ENCODE measurements around the gene A4GNT. TPM values are rescaled to one million over a fixed set of nuclear protein-coding genes. Genes with fewer than 3 reads are reported as not detected.

A4GNT gene
- polyA plus RNA-seq, 1 donor from 2014 or later, result not detected

DNA sequence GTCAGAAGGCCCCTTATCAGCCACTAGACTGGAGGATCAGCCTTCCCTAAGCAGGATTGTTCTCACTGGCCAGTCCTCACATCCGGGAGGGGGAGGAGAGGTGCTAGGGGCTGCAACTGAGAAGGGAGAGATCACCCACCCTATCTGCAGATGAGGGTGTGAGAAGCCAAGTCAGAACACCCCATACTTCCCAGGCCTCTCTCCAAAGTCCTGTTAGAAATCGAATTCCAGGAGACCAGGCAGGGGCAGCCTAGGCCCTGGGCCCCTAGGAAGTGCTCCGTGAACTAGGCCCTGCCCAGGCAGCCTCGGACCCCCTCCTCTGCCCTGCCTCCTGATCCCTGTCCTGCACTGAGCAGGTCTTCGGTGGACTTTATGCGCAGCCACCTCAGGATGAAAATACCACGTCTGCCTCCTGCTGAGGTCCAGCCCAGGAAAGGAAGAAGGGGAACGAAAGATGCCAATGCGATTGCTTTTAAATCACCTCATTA lies 17.7 kb downstream of the A4GNT start:
- Histone ChIP-seq H3K79me2 (replicated peaks; ENCODE audit: insufficient read depth, low read length) (peaks cover 6% of the 10 kb centered on the region), H3K9me3 (ENCODE audit: low read length) (no peaks in the 10 kb centered on the region), H3K27ac (ENCODE audit: low read length) (no peak overlapping the region), H4K20me1 (ENCODE audit: insufficient read depth) (no peaks in the 10 kb centered on the region), H3K4me3 (ENCODE audit: low read length) (peak overlapping the region; percentile 91), H3K9me2 (ENCODE audit: insufficient read depth, low read length) (no peaks in the 10 kb centered on the region), H2AFZ (ENCODE audit: low read depth, low read length) (no peak overlapping the region), H3K9ac (ENCODE audit: low read length) (peak overlapping the region; percentile 65), H3K27me3 (ENCODE audit: insufficient read depth, low read depth, low read length) (no peaks in the 10 kb centered on the region), H3K4me2 (ENCODE audit: low read length) (peak overlapping the region; percentile 48), H3F3A (ENCODE audit: insufficient read depth, low read length, poor library complexity, severe bottlenecking) (no peaks in the 10 kb centered on the region), H3K36me3 (ENCODE audit: insufficient read depth, low read length) (no peaks in the 10 kb centered on the region)
- TF ChIP-seq SMC3 (conservative IDR thresholded peaks at IDR 0.05; ENCODE audit: poor library complexity) (no peak), TAF1 (IDR thresholded peaks at IDR 0.05; ENCODE audit: low read depth) (no peak), MXI1 (conservative IDR thresholded peaks at IDR 0.05; ENCODE audit: poor library complexity, severe bottlenecking) (no peak), EP300 (conservative IDR thresholded peaks at IDR 0.05; ENCODE audit: poor library complexity, severe bottlenecking) (no peak), EZH2 (IDR thresholded peaks at IDR 0.05; ENCODE audit: borderline replicate concordance, insufficient read depth, low read length, poor library complexity, severe bottlenecking) (no peak), RAD21 (conservative IDR thresholded peaks at IDR 0.05) (no peak), POLR2AphosphoS5 (IDR thresholded peaks at IDR 0.05) (no peak)
- TF ChIP-seq, protein P1, sequence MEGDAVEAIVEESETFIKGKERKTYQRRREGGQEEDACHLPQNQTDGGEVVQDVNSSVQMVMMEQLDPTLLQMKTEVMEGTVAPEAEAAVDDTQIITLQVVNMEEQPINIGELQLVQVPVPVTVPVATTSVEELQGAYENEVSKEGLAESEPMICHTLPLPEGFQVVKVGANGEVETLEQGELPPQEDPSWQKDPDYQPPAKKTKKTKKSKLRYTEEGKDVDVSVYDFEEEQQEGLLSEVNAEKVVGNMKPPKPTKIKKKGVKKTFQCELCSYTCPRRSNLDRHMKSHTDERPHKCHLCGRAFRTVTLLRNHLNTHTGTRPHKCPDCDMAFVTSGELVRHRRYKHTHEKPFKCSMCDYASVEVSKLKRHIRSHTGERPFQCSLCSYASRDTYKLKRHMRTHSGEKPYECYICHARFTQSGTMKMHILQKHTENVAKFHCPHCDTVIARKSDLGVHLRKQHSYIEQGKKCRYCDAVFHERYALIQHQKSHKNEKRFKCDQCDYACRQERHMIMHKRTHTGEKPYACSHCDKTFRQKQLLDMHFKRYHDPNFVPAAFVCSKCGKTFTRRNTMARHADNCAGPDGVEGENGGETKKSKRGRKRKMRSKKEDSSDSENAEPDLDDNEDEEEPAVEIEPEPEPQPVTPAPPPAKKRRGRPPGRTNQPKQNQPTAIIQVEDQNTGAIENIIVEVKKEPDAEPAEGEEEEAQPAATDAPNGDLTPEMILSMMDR (IDR thresholded peaks at IDR 0.05; ENCODE audit: poor library complexity, severe bottlenecking), result no peak
- TF ChIP-seq, protein P2, sequence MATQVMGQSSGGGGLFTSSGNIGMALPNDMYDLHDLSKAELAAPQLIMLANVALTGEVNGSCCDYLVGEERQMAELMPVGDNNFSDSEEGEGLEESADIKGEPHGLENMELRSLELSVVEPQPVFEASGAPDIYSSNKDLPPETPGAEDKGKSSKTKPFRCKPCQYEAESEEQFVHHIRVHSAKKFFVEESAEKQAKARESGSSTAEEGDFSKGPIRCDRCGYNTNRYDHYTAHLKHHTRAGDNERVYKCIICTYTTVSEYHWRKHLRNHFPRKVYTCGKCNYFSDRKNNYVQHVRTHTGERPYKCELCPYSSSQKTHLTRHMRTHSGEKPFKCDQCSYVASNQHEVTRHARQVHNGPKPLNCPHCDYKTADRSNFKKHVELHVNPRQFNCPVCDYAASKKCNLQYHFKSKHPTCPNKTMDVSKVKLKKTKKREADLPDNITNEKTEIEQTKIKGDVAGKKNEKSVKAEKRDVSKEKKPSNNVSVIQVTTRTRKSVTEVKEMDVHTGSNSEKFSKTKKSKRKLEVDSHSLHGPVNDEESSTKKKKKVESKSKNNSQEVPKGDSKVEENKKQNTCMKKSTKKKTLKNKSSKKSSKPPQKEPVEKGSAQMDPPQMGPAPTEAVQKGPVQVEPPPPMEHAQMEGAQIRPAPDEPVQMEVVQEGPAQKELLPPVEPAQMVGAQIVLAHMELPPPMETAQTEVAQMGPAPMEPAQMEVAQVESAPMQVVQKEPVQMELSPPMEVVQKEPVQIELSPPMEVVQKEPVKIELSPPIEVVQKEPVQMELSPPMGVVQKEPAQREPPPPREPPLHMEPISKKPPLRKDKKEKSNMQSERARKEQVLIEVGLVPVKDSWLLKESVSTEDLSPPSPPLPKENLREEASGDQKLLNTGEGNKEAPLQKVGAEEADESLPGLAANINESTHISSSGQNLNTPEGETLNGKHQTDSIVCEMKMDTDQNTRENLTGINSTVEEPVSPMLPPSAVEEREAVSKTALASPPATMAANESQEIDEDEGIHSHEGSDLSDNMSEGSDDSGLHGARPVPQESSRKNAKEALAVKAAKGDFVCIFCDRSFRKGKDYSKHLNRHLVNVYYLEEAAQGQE (IDR thresholded peaks at IDR 0.05; ENCODE audit: borderline replicate concordance), result no peak

DNA sequence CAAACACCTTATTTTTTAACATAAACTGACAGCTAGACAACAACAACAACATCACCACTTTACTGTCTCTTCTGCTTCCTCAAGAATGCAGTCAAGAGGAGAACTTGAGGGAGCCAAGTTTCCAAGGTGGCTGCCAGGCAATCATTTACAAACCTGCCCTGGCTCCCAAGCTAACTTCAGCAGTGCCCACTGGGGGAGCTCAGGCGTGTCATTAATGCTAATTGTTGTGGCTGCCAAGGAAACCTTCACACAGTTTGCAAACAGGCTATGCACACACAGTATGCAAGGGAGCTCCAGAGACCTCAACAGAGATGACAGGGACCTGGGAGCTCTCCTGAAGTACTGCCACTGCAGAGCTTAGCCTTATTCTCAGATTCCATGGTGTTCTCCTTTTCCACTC lies 18.9 kb downstream of the A4GNT start:
- Histone ChIP-seq H3K9me2 (ENCODE audit: insufficient read depth, low read length) (no peaks in the 10 kb centered on the region), H3K36me3 (ENCODE audit: insufficient read depth, low read length) (no peaks in the 10 kb centered on the region), H3K79me2 (replicated peaks; ENCODE audit: insufficient read depth, low read length) (peaks cover 6% of the 10 kb centered on the region), H3F3A (ENCODE audit: insufficient read depth, low read length, poor library complexity, severe bottlenecking) (no peaks in the 10 kb centered on the region), H2AFZ (ENCODE audit: low read depth, low read length) (no peak overlapping the region), H3K4me3 (ENCODE audit: low read length) (no peak overlapping the region), H3K9ac (ENCODE audit: low read length) (no peak overlapping the region), H4K20me1 (ENCODE audit: insufficient read depth) (no peaks in the 10 kb centered on the region), H3K4me2 (ENCODE audit: low read length) (no peak overlapping the region), H3K9me3 (ENCODE audit: low read length) (no peaks in the 10 kb centered on the region), H3K27ac (ENCODE audit: low read length) (no peak overlapping the region), H3K27me3 (ENCODE audit: insufficient read depth, low read depth, low read length) (no peaks in the 10 kb centered on the region)
- no peak for TF ChIP-seq POLR2AphosphoS5 (IDR thresholded peaks at IDR 0.05)
- no peak for TF ChIP-seq RAD21 (conservative IDR thresholded peaks at IDR 0.05)
- TF ChIP-seq SMC3 (conservative IDR thresholded peaks at IDR 0.05; ENCODE audit: poor library complexity), result no peak
- TF ChIP-seq TAF1 (IDR thresholded peaks at IDR 0.05; ENCODE audit: low read depth), result no peak
- no peak for TF ChIP-seq EZH2 (IDR thresholded peaks at IDR 0.05; ENCODE audit: borderline replicate concordance, insufficient read depth, low read length, poor library complexity, severe bottlenecking)

All from neural cell (in vitro differentiated cells).